GM04504 (cell line): Measurements from ENCODE around the gene MITF.

Source experiments
- DNase-seq: peaks from one replicate; pipeline ENCODE4 v3.0.0-alpha.2; 2012; ENCODE audit warnings: low read depth

MITF gene

DNA sequence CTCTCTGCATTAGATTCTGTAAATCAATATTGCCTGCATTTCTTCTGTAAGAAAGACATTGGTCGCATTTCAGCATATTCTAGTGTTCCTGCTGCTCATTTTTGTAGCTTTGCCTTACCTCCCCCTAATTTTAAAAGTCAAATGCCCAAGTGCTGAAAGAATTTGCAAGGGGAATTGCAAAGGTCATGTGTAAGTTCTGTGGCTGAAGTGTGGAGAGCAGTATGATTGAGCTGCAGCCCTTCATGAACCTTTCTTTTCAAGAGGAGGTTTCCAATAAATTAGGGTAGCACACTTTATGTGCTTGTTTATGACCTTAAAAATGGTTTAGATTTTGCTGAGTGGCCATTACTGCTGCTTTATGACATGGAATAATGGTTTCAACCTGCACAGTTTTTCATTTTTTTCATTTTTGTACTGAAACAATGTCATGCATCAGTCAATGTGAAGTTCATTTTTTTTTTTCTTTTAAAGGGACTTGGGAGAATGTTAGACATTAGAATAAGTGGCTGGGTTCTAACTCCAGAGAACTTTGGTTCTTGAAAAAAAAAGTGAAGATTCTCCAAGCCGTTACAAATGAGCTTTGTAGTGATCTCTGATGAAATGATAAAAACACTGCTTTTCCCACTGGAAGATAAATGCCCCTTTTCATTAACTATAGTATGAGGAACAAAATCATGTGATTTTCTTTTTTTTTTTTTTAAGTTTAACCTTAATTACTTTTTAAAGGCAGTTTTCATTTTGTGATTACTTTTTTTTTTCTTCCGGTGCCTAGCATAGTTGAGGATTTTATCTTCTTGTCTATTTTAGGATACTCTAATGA is 99.6 kb downstream of the MITF start:
- no peak for DNase-seq

DNA sequence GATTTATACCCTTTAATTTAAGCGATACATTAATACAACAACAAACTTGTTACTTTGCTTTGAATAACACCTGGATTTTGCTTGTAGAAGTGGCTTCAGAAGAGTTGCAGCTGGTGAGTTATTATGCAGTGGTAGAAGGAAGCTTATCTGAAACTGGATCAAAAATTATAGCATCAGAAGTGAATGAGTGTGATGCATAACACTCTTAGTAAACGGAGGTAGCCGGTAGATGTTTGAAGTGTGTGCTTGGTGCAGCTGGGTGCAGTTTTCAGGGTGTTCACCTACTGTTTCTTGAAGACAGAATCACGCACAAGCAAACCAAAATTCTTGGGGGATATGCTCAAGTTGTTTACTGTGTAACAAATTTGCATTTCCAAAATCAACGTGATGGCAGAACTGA is 103.1 kb downstream of the MITF start:
- no peak for DNase-seq

DNA sequence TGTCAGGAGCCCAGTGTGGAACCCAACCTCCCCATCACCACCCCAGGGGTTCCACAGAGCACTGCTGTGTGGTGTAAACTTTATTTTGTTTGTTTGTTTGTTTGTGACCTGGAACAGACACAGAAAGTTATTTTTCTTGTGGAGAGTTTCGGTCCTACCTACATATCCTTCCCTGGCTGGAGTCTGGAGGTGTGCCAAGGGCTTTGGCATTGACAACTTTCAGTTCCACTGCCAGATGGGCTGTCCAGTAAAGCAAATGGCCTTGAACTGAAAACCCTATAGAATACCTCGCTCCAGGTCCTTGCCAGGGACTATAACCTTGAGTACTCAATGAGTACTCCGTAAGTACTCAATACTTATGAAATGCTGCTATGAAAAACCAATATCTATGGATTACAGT is 103.5 kb downstream of the MITF start:
- DNase-seq: no peak

DNA sequence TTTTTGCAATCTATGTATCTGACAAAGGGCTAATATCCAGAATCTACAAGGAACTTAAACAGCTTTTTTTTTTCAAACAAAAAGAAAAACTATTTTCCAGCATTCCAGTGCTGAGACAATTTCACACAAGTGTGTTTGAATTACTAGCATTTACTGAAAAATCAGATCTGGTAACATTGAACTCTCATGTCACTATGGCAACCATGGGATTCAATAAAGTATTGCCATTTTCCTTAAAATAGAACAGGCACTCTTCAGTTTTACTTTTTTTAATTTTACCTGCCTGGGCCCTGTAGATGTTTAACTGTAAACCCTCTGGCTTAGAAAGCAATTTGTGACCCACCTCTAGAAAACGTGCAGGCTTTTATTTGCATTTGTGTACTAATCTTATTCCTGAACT is 105.4 kb downstream of the MITF start:
- no peak for DNase-seq

DNA sequence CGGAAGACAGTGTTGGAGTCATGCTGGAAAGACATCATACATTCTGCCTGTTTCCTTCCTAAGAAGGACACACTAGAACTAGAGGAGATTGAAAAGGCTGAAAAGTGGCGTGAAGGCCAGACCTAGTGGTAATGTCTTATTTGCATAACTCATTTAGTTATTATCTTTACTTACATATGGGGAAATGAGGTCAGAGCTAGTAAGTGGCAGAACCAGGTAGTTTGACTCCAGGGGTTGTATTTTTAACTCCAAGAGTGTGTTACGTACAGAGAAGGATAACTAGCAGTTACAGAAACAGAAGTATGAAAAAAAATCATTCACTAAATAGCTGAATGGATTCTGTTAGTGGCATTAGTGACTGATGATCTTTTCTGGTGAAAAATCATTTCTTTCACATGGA is 108.0 kb downstream of the MITF start:
- no peak for DNase-seq

DNA sequence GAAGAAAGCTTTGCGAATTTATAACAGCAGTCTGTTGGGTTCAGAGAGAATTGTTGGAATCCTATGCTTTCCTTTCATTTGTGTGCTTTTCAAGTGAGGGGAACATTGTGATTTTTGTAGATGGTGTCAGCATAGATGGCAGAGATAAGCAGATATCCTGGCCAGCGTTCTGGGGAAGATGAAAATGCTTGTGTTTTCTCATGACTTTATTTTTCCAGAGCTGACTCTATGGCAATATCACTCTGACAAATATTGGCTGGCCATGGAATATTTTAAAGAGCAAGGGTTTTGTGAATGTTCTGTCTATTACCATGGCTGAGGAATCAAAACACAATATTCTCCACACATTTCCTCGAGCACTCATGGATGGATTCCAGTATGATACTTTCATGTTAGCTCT is 108.8 kb downstream of the MITF start:
- DNase-seq: no peak

DNA sequence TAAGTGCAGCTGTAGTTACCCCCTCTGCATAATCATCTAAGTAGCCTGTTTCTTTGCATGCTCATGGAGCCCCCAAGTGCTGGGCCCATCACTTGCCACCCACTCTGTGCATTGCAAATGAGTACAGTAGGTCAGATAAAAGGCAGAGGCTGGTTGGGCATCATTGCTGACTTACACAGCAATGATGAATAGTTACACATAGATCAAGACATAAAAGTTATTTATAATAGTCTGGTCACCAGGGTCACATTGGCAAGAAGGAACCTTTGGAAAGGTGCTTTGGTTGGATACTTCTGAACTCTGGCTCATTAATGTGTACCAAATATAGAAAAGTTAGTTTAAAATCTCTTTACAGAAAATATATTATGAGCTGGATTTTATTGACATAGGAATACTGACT is 111.6 kb downstream of the MITF start:
- no peak for DNase-seq

DNA sequence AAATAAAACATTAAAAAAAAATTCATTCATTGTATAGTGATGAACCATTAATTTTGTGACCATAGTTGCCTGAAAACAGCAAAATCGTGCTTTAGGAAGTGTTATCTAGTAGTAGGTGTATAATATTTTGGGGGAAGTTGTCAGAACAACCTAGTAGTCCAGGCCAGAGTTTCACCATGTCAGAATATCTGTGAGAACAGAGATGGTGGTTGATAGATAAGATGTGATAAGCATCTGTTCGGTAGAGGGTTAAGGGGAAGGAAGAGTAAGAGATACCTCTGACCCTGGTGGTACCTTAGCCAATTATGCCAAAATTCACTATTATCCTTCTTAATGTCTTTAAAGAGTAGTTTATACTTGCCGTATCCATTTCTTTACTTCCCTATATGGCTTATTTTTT is 113.8 kb downstream of the MITF start:
- no peak for DNase-seq

DNA sequence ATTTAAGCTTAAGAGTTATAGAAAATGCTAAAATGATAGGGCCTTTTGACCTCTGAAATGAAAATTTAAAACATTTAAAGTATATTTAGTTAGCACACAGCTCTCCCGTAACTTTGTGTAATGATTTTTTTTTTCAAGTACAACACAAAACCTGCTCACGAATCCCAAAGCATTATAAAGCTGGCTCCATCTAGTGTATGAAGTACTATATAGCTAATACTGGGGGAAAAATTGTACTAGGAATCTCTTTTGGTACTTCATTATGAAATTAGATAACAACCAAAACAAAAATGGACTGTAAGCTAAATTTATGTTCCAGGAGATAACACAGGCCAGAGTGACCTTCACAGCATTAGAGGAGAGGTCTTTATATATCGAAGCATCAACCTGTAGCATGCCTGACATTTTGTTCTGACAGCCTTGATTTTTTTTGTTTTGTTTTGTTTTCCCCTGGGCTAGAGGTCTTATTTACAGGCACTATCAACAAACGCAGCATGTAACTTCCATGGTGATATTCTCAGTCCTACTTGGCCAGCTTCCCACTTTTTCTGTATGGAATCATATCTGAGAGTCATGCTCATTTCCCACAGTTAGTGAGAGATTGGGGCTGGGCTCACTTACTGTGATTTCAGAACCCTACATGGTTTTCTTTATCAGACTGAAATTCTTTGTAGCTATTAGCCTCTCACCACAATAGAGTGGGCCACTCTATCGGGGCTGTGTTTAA is 116.3 kb downstream of the MITF start:
- DNase-seq: no peak

DNA sequence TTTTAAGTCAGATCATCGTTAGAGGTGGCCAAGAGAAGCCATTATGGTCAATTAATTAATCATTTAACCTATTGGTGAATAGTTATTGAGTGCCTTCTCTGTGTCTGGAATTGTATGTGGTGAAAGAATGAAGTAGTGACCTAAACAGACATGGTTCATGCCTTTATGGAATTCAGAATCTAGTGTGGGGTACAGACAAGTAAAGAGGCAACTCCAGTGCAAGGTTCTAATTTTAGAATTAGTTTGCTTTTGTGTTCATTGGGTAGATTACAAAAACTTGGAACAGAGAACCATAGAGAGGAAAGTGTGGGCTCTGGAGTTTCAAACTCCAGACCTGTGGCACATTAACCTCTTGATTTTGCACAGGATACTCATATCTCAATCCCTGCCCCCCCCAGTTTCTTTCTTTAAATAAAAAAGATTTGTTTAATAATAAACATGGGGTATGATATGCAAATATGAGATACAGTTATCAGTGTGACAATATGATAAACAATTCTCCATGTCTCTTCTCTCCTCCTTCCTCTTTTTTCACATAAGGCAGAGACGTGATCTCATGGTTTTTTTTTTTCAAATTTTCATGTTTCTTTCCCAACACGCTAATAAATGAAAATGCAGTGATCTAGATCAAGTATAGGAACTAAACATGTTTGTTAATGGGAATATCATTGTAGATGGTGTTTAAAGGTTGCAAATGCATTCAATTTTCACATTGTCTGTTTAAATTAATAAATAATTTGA is 117.9 kb downstream of the MITF start:
- DNase-seq: no peak

DNA sequence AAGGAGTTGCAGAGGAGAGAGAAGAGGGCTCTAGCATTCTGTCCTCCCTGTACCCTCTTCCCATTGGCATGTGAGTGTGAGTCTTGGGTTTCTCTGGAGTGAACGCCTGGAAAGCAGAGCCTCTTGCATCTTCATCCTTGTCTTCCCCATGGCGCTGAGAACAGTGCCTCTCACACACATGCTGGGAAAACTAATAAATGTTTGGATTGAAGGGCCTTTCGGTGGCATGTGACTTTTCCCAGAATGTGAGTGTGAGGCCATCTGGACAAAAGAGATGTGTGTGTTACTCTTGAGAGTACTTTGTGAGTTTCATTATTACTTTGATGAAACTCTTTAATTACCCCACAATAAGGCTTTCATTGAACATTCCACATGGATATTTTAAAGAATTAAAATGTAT is 122.3 kb downstream of the MITF start:
- DNase-seq: no peak

DNA sequence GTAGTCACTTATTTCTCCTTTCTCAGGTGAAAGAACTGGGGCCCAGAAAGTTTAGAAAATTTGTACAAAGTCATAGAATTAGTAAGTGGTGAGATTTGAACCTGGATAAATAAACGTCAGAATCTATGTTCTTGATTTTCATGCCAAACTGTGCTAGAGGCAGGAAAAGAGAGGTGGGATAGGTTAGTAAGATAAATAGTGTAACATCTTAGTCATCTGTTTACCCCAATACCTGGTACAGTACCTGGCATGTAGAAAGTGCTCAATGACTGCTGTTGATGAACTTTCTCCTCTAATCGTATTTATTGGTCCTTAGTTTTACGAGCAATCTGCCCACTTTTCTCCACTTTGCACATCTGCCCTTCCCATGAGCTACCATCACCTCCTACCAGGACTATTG is 124.9 kb downstream of the MITF start:
- no peak for DNase-seq

DNA sequence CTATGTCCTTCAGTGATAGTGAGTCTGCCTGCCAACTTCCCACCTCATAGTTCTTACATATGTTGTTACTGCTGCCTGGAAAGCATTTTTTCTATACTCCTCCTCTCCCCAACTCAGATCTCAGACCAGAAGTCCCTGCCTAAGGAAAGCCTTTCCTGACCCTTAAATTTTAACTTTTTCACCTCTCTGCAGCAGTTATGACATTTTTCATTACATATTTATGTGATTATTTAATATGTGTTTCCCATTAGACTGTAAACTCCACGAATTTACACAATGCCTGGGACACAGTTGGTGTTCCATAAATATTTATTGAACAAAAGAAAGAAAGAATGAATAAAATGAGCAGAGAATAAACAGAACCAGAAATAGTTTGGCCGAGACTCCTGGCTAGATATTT is 125.5 kb downstream of the MITF start:
- DNase-seq: no peak

DNA sequence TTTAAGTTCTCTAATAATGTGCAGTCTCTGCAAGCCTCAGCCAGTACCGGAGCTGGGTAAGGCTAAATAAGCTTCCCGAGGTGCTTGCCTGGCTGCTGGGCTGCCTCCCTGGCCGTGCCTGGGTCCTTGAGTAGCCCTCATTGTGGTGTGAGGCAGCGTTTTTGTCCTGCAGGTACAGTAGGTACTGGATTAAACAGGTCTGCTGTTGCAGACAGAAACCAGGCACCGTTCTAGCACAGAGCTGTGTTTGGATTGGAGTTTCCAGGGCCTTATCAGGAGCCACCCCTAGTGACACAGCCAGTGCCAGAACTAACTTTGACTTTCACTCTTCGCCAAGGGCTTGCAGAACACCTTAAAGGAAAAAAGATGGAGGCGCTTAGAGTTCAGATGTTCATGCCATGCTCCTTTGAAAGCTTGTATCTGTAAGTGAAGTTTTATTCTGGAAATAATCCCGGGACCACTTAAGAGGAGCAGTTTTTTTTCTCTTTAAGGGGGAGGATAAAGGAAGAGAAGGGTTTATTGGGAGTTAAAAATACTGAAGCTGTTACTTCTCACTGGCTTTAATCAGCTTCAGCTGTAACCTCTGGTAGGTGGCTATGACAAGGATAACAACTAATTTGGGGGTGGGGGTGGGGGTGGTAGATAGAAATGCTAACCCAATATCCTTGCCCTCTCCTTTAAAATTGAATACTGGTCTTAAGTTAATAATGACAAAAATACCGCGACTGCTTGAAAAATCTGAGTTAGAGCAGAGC is 126.8 kb downstream of the MITF start:
- DNase-seq: no peak

DNA sequence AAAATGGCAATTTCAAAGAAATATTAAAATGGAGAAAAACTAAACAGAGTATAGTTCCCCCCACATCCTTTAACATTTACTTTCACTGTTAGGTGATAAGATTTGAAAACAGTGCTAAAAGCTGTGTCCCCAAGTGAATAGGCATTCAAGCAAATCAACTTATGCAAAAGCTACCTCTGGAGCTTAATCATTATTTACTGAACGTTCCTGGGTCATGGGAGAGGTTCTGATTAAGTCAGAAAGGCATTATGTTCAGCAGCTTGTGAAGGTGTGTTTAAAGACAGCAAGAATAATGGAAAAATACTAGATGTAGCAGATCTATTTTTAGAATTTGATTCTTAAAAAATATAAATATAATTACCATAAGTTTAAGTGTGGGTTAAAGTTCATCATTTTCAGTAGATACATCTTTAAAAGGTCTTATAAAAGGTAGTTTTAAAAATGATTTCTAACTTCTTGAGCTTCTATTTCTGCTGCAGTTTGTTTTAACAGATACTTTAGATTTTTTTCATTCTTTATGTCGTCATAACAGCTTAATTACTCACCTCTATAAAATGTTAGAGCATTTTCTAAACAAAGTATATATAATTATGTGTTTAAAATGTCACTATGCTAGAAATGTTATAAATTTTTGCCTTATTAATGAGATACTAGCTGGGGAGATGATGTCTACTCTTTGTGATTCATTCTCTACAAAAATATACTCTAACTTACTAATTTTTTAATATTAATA is 127.9 kb downstream of the MITF start:
- no peak for DNase-seq

DNA sequence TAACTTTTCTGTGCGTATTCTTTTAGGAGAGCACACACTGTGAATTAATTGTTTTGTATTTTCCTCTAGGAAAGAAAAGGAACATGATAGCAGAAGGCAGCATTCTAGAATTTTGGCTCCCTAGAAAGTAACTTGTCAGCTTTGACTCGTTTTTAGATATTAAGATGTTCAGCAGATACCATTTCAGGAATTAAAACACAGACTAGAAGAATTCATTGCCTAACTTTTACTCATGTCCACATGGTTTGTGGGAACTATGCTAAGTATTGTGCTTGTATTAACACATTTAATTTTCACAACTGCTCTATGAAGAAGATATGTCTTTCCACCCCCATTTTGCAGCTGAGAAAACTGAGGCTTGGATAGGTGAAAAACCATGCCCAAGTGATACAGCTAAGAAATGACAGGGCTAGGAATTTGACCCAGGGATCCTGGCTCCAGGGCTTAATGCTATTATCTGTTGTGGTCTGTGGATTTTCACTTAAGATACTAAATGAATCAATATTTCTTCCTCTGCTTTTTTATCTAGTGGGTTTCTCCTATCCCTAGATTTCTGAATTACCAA is 128.8 kb downstream of the MITF start:
- DNase-seq: no peak

DNA sequence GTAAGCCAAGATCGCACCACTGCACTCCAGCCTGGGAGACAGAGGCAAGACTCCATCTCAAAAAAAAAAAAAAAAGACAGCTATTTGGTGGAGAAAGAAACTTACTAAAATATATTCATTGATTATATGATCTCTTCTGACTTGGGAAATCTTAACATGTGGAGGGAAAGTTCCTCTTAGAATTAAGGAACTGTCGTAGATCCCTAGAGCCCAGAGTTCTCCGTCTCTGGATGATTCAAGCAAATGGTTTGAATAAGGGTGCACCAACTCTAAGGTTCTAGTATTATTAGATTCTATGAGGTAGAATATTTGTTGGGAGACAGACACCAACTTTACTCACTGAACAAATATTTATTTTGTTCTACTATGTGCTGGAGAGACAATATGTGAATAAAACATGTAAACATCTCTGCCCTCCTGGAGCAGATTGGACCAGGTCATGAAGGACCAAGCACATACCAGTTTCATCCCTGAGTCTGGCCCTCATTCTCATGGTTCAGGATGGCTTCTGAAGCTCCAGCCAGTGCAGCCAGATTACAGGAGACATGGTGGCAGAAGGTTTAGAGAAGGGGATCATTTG is 129.7 kb downstream of the MITF start:
- DNase-seq: no peak

DNA sequence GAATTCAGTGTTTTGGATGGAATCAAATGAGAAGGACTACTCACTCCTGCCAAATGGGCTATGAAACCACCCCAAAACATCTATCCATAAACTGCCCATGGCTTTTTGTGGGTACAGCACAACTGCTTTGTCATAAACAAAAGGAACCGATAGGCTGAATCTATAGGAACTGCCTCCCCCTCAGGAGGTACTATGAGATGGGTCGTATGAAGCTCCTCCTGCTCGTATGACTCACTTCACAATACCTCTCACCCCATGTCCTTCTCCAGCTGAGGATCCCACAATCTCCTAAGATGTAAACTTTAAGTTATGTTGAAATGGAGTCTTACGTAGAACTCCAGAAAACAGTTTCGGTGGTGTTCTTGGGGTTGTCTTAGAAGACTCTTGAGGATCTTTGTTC is 130.4 kb downstream of the MITF start:
- no peak for DNase-seq

DNA sequence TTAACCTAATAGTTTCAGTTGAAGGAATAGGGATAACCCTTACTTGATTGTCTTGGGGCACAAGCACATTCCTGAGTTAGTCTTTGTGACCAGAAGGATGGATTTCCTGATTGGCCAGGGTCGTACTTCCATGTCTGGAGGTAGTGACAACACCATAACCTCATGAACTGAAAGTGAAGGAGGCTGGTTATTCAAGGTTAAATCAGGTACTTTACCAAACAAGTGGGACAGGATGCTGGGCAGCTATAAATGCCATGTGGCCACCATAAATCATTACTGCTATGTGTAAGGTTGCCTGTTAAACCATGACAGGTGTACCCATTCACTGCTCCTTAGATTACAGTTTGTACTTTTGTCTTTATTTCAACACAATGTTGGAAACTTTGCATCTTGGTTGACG is 132.0 kb downstream of the MITF start:
- DNase-seq: no peak

DNA sequence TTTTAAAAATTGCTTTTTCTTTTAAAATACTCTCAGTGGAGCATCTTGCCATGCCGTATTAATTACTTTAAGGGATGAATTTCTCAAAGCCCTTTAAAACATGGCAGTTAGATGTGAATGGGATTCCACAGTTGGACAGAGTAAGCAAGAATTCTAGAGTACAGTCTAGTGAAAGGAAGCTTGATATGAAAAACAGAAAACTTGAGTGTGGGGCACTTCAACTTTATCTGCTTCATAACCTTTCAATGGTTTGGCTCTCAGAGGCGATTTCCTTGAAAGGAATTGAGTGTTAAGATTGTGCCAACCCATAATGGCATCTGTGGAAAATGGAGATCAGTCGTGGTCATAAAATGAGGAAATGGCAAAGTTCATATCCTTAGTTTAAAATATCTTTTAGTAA is 132.6 kb downstream of the MITF start:
- no peak for DNase-seq

DNA sequence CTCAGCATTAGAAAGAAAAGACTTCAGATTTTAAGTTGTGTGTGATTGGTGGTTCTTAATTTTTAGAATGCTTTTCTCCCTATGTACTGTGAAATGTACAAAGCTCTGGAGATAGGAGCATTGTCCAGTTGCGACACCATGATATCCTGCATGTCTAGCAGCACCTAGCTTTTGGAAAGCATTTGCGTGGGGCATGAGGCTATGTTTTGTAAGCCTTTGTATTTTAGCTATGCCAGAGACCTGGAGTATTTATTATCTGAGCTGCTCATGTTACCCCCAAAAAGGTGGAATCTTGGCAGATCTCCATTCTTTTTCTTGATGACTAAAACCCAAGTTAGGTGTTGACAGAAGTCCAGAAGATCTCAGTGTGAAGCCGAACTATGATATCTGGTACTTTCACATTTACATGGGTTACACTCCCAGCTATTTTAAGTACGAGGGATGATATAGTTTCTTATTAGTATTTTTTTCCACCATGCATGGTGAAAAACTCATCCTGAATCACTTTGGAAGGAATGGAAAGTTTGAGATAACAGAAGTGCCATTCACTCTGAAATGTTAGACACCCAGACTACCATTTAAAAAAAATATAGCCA is 133.6 kb downstream of the MITF start:
- DNase-seq: no peak
